Epithelial cell of esophagus (primary cell): ENCODE results near the gene GLP2R.

Source experiments
- DNase-seq: peaks from one replicate; pipeline ENCODE4 v3.0.0; 2010; ENCODE audit warnings: low read depth
- H3K4me3 ChIP-seq: 2 replicates; pipeline ENCODE4 v1.5.1; 2011; ENCODE audit warnings: mild to moderate bottlenecking, low read length, control low read depth
- TF ChIP-seq, protein P1 (sequence below): IDR thresholded peaks from 2 replicates; pipeline ENCODE4 v1.5.1; 2011; ENCODE audit warnings: low read depth, mild to moderate bottlenecking, low read length, control low read depth, inconsistent platforms; ENCODE audit not compliant: insufficient read depth; ENCODE audit errors: missing control alignments

The GLP2R gene

GRCh38 chr17:9894231-9894630, 68.5 kb downstream of the GLP2R start:
- TF ChIP-seq, protein P1, sequence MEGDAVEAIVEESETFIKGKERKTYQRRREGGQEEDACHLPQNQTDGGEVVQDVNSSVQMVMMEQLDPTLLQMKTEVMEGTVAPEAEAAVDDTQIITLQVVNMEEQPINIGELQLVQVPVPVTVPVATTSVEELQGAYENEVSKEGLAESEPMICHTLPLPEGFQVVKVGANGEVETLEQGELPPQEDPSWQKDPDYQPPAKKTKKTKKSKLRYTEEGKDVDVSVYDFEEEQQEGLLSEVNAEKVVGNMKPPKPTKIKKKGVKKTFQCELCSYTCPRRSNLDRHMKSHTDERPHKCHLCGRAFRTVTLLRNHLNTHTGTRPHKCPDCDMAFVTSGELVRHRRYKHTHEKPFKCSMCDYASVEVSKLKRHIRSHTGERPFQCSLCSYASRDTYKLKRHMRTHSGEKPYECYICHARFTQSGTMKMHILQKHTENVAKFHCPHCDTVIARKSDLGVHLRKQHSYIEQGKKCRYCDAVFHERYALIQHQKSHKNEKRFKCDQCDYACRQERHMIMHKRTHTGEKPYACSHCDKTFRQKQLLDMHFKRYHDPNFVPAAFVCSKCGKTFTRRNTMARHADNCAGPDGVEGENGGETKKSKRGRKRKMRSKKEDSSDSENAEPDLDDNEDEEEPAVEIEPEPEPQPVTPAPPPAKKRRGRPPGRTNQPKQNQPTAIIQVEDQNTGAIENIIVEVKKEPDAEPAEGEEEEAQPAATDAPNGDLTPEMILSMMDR = no peak
- DNase-seq = no peak
- no peak overlapping the region for H3K4me3 ChIP-seq

DNA sequence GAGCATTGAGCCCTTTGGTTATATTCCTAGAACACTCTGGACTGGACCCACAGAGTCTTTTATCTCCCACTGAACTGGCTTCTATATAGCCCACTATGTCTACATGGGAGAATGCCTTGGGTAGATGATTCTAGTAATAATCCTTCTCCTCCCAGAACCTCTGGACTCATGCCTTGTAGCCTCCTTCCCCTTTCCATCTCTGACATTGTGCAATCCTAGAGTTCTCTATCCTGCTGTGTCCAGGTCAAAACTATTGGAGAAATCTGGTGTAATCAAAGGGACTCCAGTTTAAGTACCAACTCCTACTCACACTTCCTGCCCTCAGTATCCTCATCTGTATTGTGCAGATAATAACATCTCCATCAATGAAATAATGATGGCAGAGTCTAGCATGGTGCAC, 70.2 kb downstream of the GLP2R start:
- TF ChIP-seq, protein P1 = no peak
- no peak for DNase-seq
- H3K4me3 ChIP-seq = no peak overlapping the region

DNA sequence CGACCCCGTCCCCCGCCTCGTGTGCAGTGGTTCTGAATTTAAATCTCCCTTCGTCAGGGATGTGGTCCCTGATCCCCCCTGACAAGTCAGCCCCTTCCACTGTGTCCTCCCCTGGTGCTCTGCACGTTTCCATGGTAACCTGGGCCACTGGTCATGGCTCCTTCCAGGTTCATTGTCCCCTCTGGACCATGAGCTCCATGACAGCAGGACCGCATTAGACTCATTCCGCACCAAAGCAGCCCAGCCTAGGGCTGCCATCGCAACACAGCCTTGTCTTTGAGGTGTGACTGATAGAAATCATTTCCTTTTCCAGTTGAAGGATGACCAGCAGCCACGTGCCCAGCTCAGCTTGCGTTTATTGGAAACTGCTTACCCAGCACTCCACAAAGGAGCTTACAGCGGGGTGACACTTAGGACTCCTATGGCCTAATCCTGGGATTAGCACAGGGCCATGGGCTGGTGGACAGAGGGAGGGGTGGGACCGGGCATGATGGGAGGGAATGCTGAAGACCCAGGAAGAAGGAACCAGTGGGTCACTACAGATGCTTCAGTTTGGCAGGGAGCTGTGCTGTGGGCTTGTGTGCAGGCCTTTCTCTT, 71.7 kb downstream of the GLP2R start:
- DNase-seq = no peak

GRCh38 chr17:9898812-9899211, 73.1 kb downstream of the GLP2R start:
- DNase-seq = no peak
- no peak overlapping the region for H3K4me3 ChIP-seq
- TF ChIP-seq, protein P1 = no peak

More for the DNA sequence above, 71.7 kb downstream of the GLP2R start:
- TF ChIP-seq, protein P1 = no peak
- no peak overlapping the region for H3K4me3 ChIP-seq

GRCh38 chr17:9899280-9900043, 73.7 kb downstream of the GLP2R start:
- TF ChIP-seq, protein P1 = no peak
- no peak overlapping the region for H3K4me3 ChIP-seq

GRCh38 chr17:9900044-9900594, 74.4 kb downstream of the GLP2R start:
- DNase-seq = no peak
- TF ChIP-seq, protein P1 = no peak
- no peak overlapping the region for H3K4me3 ChIP-seq

More at GRCh38 chr17:9899280-9900043, 73.7 kb downstream of the GLP2R start:
- no peak for DNase-seq
